Esophagus muscularis mucosa (tissue), 4 donors: Measurements from ENCODE around the gene IL7R. TPM values are rescaled to one million over a fixed set of nuclear protein-coding genes. Genes with fewer than 3 reads are reported as not detected.

Experiments used
- DNase-seq: peaks from one replicate; pipeline ENCODE4 v3.0.0-alpha.2; 2017; ENCODE audit errors: extremely low spot score
- H3K27ac ChIP-seq, 4 donors: fragments of 200-600 bp; sonication (generic); replicated peaks in 1 of 4; 1 replicate in 3 of 4; 2 replicates in 1 of 4; pipeline ENCODE4 v1.5.1; 2016 to 2019; ENCODE audit warnings: mild to moderate bottlenecking in 1 of 4
- H3K27me3 ChIP-seq, 4 donors: fragments of 200-600 bp; sonication (generic); one replicate each; pipeline versions ENCODE4 v1.5.1 to v1.6.0; 2016 to 2019
- H3K36me3 ChIP-seq, 4 donors: fragments of 200-600 bp; sonication (generic); one replicate each; pipeline ENCODE4 v1.5.1; 2016 to 2019
- H3K4me1 ChIP-seq, 4 donors: fragments of 200-600 bp; sonication (generic); one replicate each; pipeline ENCODE4 v1.5.1; 2016 to 2019
- H3K4me3 ChIP-seq, 4 donors: fragments of 200-600 bp; sonication (generic); 1 replicate in 2 of 4; 2 replicates in 2 of 4; pipeline ENCODE4 v1.5.1; 2016 to 2019; ENCODE audit warnings: mild to moderate bottlenecking in 4 of 4, moderate library complexity in 1 of 4
- H3K9me3 ChIP-seq, 4 donors: fragments of 200-600 bp; sonication (generic); 1 replicate in 3 of 4; 2 replicates in 1 of 4; pipeline ENCODE4 v1.5.1; 2016 to 2019
- EP300 ChIP-seq: sonication (generic); formaldehyde crosslinking; IDR thresholded peaks from one replicate; pipeline ENCODE4 v1.6.1; 2017; ENCODE audit warnings: antibody characterized with exemption
- POLR2A ChIP-seq: fragments of 450-650 bp; IDR thresholded peaks from one replicate; pipeline ENCODE4 v1.6.1; 2017; ENCODE audit warnings: antibody characterized with exemption, moderate library complexity, mild to moderate bottlenecking, low read depth
- POLR2AphosphoS5 ChIP-seq, 2 donors: sonication (generic); formaldehyde crosslinking; IDR thresholded peaks; one replicate each; pipeline ENCODE4 v1.6.1; 2017; ENCODE audit warnings: antibody characterized with exemption in 2 of 2
- WGBS: methylation state at CpG from one replicate; pipeline ENCODE4 v1.1.5; 2018; 5-methylcytosine and 5-hydroxymethylcytosine counted together
- intact Hi-C: fragments of 100-400 bp; cut with DNase I; formaldehyde crosslinking; loops from one replicate; pipeline ENCODE4 v1.15.1; 2023
- total RNA-seq, 4 donors: library from RNA; depleted of rRNA; stranded (reverse); fragments of >200 nt; gene quantifications; one replicate each; pipeline versions ENCODE4 v1.1.0 to v1.2.1, GENCODE V29; 2016
- TF ChIP-seq, protein P1 (sequence below), 3 experiments: fragments of 200-600 bp in 2 of 3; fragments of 450-650 bp in 1 of 3; sonication (generic) in 2 of 3; IDR thresholded peaks; one replicate each; pipeline ENCODE4 v1.5.1; 2017 to 2019; ENCODE audit warnings: antibody characterized with exemption in 3 of 3, mild to moderate bottlenecking in 2 of 3, moderate library complexity in 1 of 3

IL7R gene
- total RNA-seq, 4 donors from 2014 or later = 2.8 to 10.6 (median 4.1) TPM

DNA sequence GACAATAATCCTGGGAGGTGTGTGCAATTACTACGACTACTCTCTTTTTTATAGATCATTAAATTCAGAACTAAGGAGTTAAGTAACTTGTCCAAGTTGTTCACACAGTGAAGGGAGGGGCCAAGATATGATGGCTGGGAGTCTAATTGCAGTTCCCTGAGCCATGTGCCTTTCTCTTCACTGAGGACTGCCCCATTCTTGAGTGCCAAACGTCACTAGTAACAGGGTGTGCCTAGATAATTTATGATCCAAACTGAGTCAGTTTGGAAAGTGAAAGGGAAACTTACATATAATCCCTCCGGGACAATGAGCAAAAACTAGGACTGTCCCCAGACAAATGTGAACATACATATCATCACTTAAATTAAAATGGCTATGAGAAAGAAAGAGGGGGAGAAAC lies 20.2 kb downstream of the IL7R start:
- intact Hi-C loops = no loop called here
- Histone ChIP-seq H3K36me3 (no peaks in the 10 kb centered on the region), H3K27me3 (no peaks in the 10 kb centered on the region), H3K4me3 (no peak overlapping the region), H3K27ac (no peak overlapping the region), H3K4me1 (no peaks in the 10 kb centered on the region), H3K9me3 (no peaks in the 10 kb centered on the region)
- 57% methylated on average over 3 of the region's 3 CpGs for WGBS
- TF ChIP-seq POLR2A (no peak), POLR2AphosphoS5 (IDR thresholded peaks at IDR 0.05) (no peak), EP300 (no peak)
- TF ChIP-seq, protein P1, sequence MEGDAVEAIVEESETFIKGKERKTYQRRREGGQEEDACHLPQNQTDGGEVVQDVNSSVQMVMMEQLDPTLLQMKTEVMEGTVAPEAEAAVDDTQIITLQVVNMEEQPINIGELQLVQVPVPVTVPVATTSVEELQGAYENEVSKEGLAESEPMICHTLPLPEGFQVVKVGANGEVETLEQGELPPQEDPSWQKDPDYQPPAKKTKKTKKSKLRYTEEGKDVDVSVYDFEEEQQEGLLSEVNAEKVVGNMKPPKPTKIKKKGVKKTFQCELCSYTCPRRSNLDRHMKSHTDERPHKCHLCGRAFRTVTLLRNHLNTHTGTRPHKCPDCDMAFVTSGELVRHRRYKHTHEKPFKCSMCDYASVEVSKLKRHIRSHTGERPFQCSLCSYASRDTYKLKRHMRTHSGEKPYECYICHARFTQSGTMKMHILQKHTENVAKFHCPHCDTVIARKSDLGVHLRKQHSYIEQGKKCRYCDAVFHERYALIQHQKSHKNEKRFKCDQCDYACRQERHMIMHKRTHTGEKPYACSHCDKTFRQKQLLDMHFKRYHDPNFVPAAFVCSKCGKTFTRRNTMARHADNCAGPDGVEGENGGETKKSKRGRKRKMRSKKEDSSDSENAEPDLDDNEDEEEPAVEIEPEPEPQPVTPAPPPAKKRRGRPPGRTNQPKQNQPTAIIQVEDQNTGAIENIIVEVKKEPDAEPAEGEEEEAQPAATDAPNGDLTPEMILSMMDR (IDR thresholded peaks at IDR 0.05) = no peak
- no peak for DNase-seq

DNA sequence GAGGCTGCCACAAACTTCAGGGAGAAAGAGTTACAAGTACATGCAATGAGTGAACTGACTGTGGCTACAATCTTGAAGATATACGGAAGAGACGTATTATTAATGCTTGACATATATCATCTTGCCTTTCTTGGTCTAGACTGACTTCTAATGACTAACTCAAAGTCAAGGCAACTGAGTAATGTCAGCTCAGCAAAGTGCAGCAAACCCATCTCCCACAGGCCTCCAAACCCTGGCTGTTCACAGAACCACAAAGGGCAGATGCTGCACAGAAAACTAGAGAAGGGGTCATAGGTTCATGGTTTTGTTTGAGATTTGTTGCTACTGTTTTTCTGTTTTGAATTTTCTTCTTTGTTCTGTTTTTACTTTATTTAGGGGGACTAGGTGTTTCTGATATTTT lies 21.0 kb downstream of the IL7R start:
- Histone ChIP-seq H3K36me3 (no peaks in the 10 kb centered on the region), H3K27ac (no peak overlapping the region), H3K9me3 (no peaks in the 10 kb centered on the region), H3K4me3 (no peak overlapping the region), H3K4me1 (no peaks in the 10 kb centered on the region), H3K27me3 (no peaks in the 10 kb centered on the region)
- 66% methylated on average over 2 of the region's 2 CpGs for WGBS
- intact Hi-C loops = no loop called here
- TF ChIP-seq POLR2A (no peak), POLR2AphosphoS5 (IDR thresholded peaks at IDR 0.05) (no peak), EP300 (no peak)
- TF ChIP-seq, protein P1 (IDR thresholded peaks at IDR 0.05) = no peak
- no peak for DNase-seq

DNA sequence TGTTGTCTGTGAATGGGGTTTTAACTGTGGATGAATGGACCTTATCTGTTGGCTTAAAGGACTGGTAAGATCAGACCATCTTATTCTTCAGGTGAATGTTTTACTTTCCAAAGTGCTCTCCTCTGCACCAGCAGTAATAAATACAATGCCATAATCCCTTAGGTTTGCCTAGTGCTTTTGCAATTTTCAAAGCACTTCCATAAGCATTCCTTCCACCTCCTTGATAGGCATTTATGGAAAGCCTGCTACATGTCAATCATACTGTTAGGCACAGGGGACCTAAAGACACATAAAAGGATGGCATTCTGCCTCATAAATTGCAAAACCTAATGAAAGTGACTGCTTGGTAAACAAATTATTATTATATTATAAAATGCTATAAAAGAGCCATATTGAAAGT lies 21.4 kb downstream of the IL7R start:
- no peak for TF ChIP-seq POLR2AphosphoS5 (IDR thresholded peaks at IDR 0.05)
- TF ChIP-seq EP300 = no peak
- TF ChIP-seq POLR2A = no peak
- TF ChIP-seq, protein P1 (IDR thresholded peaks at IDR 0.05) = no peak
- intact Hi-C loops = no loop called here
- DNase-seq = no peak
- Histone ChIP-seq H3K36me3 (no peaks in the 10 kb centered on the region), H3K4me1 (no peaks in the 10 kb centered on the region), H3K27me3 (no peaks in the 10 kb centered on the region), H3K27ac (no peak overlapping the region), H3K4me3 (no peak overlapping the region), H3K9me3 (no peaks in the 10 kb centered on the region)

DNA sequence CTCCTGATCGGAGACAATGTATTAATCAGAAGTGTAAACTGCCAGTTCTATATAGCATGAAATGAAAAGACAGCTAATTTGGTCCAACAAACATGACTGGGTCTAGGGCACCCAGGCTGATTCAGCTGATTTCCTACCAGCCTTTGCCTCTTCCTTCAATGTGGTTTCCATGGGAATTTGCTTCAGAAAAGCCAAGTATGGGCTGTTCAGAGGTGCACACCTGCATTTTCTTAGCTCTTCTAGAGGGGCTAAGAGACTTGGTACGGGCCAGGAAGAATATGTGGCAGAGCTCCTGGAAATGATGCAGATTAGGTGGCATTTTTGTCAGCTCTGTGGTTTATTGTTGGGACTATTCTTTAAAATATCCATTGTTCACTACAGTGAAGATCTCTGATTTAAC lies 22.4 kb downstream of the IL7R start:
- Histone ChIP-seq H3K4me1 (no peaks in the 10 kb centered on the region), H3K27me3 (no peaks in the 10 kb centered on the region), H3K36me3 (no peaks in the 10 kb centered on the region), H3K9me3 (no peaks in the 10 kb centered on the region), H3K4me3 (no peak overlapping the region), H3K27ac (no peak overlapping the region)
- DNase-seq = no peak
- WGBS = 79% methylated on average over 2 of the region's 2 CpGs
- no peak for TF ChIP-seq POLR2A
- intact Hi-C loops = no loop called here

DNA sequence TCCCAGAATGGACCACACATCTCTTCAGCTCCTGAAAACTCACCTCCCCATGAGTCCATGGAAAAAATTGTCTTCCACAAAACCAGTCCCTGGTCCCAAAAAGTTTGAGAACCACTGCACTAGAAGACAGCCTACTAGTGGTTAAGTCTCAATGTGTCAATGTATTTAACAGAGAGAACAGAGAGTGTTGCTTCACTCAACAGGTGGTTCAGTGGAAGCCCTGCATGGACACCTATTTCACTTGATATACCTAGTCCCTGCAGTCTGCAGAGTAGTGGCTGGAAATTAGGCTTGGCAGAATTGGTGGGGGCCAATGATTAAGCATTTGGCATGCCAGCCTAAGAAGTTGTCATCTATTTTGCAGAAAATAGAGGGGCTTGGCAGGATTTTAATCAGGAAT lies 23.0 kb downstream of the IL7R start:
- TF ChIP-seq POLR2AphosphoS5 (IDR thresholded peaks at IDR 0.05) (no peak), POLR2A (no peak)
- H3K4me3 ChIP-seq = no peak overlapping the region
- H3K9me3 ChIP-seq = no peaks in the 10 kb centered on the region
- no peak overlapping the region for H3K27ac ChIP-seq
- no peaks in the 10 kb centered on the region for H3K36me3 ChIP-seq
- no peak for DNase-seq
- H3K27me3 ChIP-seq = no peaks in the 10 kb centered on the region
- no peaks in the 10 kb centered on the region for H3K4me1 ChIP-seq
- intact Hi-C loops = no loop called here

DNA sequence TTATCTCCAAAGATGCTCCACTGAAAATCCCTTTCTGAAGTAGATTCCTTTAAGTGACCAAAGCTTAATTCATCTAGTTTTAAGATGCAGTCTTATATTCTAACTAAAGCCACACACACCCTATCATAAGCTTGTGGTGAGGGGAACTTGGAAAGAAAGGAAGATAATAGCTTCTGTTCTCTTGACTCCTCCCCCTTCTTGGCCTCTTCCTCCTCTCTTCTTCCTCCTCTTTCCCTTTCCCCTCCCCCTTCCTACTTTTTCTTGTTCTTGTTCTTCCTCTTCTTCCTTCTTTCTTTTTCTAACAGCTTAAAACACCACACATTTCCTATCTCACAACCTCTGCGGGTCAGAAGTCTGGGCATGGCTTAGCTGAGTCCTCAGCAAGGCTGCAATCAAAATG lies 23.5 kb downstream of the IL7R start:
- DNase-seq = no peak
- intact Hi-C loops = no loop called here
- H3K27me3 ChIP-seq = no peaks in the 10 kb centered on the region
- H3K36me3 ChIP-seq = no peaks in the 10 kb centered on the region
- H3K4me3 ChIP-seq = no peak overlapping the region
- TF ChIP-seq POLR2A (no peak), EP300 (no peak), POLR2AphosphoS5 (IDR thresholded peaks at IDR 0.05) (no peak)
- TF ChIP-seq, protein P1 (IDR thresholded peaks at IDR 0.05) = no peak
- 84% methylated on average over 1 of the region's 1 CpG for WGBS
- no peaks in the 10 kb centered on the region for H3K4me1 ChIP-seq
- H3K27ac ChIP-seq = no peak overlapping the region
- no peaks in the 10 kb centered on the region for H3K9me3 ChIP-seq
